HG03354 (cell line): ENCODE results near the gene PNPLA3.
"Not testable (repeated sequence)": the region's sequence is repeated elsewhere in the genome, so short reads cannot be mapped to it uniquely, and the experiment has no call there.

Experiments used
- ATAC-seq: cut with Tn5 transposase; IDR thresholded peaks from one replicate; pipeline ENCODE4 v1.9.1; 2021; ENCODE audit warnings: mild to moderate bottlenecking; ENCODE audit not compliant: unreplicated experiment, poor library complexity, severe bottlenecking

PNPLA3 gene

GRCh38 chr22:43889201-43889859 lies 34.3 kb upstream of the PNPLA3 start:
- ATAC-seq = no peak

GRCh38 chr22:43889860-43890253 lies 33.7 kb upstream of the PNPLA3 start:
- no peak for ATAC-seq

GRCh38 chr22:43890901-43891331 lies 32.7 kb upstream of the PNPLA3 start:
- ATAC-seq = no peak

- ATAC-seq = no peak
Observed at GRCh38 chr22:43891360-43892182, 32.0 kb upstream of the PNPLA3 start, which contains the start of gene PNPLA5. Gene PNPLA5, minus strand, starts transcription at chr22:43892013. Its CDS starts 133 bp downstream, at chr22:43891880.

GRCh38 chr22:43892183-43892894 lies 31.3 kb upstream of the PNPLA3 start:
- no peak for ATAC-seq

- ATAC-seq = no peak
Observed at GRCh38 chr22:43893266-43893665, 30.3 kb upstream of the PNPLA3 start.

- no peak for ATAC-seq
Observed at GRCh38 chr22:43894122-43894521, 29.5 kb upstream of the PNPLA3 start.

- ATAC-seq = no peak
Observed at GRCh38 chr22:43895986-43896645, 27.5 kb upstream of the PNPLA3 start.

GRCh38 chr22:43897751-43898261 lies 25.8 kb upstream of the PNPLA3 start:
- no peak for ATAC-seq

- no peak for ATAC-seq
Observed at GRCh38 chr22:43900206-43900605, 23.4 kb upstream of the PNPLA3 start.

GRCh38 chr22:43901976-43902643 lies 21.5 kb upstream of the PNPLA3 start:
- ATAC-seq = no peak

- not testable (repeated sequence) for ATAC-seq
Observed at GRCh38 chr22:43903033-43903432, 20.6 kb upstream of the PNPLA3 start.

GRCh38 chr22:43904412-43904811 lies 19.2 kb upstream of the PNPLA3 start:
- ATAC-seq = not testable (repeated sequence)

- no peak for ATAC-seq
Observed at GRCh38 chr22:43905681-43906080, 17.9 kb upstream of the PNPLA3 start.

GRCh38 chr22:43909708-43910107 lies 13.9 kb upstream of the PNPLA3 start:
- no peak for ATAC-seq

GRCh38 chr22:43910178-43910695 lies 13.4 kb upstream of the PNPLA3 start:
- ATAC-seq = no peak

- no peak for ATAC-seq
Observed at GRCh38 chr22:43911351-43911750, 12.3 kb upstream of the PNPLA3 start.

- no peak for ATAC-seq
Observed at GRCh38 chr22:43917521-43917920, 6.1 kb upstream of the PNPLA3 start.
